GM21390 (cell line): ENCODE results near the gene SLFN14.
"Not testable (repeated sequence)": the region's sequence is repeated elsewhere in the genome, so short reads cannot be mapped to it uniquely, and the experiment has no call there.

Experiments used
- ATAC-seq: cut with Tn5 transposase; IDR thresholded peaks from one replicate; pipeline ENCODE4 v1.9.1; 2021; ENCODE audit not compliant: unreplicated experiment

SLFN14 gene

DNA sequence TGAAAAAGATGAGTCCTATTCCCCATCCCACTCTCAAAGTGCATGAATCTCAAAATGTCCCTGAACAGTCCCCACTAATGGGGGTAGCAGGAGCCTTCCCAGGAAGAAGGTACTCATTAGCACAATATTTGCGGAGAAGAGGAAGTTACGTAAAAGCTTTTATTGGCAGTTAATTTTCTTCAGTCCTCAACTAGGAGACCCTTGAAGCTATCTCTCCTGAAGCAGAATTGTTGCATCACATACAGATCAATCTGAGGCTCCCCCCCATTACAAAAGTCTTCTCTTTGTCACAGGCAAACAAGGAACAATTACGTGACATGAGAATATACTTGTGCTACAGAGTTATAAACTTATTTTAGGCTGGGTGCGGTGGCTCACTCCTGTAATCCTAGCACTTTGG lies 37.3 kb downstream of the SLFN14 start:
- ATAC-seq, result no peak

DNA sequence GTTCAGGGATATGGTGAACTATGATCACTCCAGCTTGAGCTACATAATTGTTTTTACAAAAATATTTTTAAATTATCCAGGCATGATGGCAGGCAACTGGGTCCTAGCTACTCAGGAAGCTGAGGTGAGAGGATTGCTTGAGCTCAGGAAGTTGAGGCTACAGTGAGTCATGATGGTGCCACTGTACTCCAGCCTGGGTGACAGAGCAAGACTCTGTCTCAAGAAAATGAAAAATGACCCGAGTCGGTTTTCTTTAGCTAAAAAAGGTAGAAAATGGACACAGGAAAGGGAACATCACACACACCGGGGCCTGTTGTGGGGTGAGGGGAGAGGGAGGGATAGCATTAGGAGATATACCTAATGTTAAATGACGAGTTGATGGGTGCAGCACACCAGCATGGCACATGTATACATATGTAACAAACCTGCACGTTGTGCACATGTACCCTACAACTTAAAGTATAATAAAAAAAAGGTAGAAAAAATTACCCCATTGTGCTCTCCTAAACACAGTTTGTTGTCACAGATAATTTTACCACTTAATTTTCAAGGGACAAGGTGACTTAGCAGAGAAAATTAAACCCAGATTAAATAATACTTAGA lies 38.9 kb downstream of the SLFN14 start:
- ATAC-seq, result not testable (repeated sequence)

GRCh38 chr17:35521150-35521549 lies 39.5 kb downstream of the SLFN14 start:
- no peak for ATAC-seq

DNA sequence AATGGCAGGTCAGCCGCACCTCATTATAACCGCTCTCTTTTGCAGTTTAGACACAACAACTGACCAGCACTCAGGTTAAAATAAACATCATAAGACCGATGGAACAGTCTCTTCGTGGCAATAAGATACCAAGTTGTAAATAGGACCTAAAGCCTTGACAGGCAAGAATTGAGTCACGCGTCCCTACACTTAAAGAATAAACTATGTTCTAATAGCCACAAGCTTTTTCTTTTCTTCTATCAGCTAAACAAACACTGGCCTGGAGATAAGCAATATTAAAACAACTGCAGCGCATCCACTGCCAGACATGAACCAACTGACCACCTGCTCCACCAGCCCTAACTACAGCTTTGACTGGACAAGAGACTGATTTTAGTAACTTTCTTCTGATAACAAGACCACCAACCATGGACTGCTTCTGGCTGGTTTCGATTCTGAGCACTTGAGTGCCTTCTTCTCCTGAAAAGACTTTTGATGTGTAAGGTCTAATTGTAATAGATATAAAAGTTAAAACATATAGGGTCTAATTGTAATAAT lies 40.6 kb downstream of the SLFN14 start:
- ATAC-seq, result no peak

DNA sequence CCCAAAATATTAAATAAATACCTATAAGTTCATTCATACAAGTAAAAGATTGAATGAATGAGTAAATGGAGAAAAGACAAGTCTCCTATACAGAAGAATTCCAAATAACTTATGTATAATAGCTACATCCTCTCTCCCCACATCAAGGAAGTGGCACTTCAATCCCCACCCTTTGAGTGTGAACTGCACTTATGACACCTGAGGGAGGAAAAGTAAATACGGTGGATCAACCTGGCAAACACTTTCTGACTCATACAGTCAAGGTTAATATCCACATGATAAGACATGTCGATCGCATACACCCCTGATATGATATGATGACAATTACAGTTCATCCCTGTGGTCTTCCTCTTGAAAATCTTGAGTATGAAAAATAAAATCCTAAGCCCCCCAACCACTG lies 41.2 kb downstream of the SLFN14 start:
- ATAC-seq, result no peak

DNA sequence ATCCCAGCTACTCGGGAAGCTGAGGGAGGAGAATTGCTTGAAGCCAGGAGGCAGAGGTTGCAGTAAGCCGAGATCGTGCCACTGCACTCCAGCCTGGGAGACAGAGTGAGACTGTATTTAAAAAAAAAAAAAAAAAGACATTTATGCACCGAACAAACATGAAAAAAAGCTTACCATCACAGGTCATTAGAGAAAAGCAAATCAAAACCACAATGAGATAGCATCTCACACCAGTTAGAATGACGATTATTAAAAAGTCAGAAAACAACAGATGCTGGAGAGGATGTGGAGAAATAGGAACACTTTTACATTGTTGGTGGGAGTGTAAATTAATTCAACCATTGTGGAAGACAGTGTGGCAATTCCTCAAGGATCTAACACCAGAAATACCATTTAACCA lies 42.2 kb downstream of the SLFN14 start:
- not testable (repeated sequence) for ATAC-seq

DNA sequence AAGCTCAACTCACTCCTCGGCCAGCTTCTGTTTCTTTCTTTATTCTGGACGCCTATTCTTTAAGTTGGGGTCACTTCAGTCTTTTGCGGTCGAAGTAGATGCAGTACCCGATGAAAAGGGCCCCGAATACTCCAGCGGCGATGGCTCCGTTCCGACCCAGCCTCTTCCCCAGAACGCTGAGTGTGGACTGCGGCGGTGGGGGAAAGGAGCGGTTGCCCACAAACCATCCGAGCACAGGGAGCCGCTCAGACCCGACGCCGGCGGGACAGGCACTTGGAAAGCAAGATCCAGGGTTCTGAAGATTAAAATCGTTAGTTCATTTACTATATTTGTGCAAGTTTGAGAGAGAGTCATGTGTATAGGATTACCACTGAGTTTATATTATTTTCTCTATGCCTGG lies 45.6 kb downstream of the SLFN14 start:
- no peak for ATAC-seq

DNA sequence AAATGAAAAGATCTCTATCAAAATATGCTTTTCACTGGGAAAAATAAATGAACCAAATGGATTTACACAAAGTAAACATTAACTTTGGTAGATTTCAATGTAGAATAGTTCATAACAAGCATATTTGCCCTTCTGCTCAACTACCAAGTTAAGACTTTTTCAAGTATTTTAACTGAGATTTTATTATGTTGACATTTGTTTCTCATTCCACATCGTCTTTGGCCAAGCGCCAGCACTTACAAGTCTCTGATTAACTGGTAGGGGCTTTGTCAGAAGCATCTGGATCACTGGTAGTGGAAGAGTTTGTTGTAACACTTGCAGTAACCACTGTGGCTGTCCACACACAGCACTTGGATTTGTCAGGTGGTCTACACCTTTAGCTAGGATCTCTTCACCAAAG lies 46.1 kb downstream of the SLFN14 start:
- ATAC-seq, result no peak
